HEK293T (cell line): ENCODE measurements around the gene FGGY.

Source experiments
- L3MBTL2 ChIP-seq: fragments of 450-650 bp; conservative IDR thresholded peaks from 2 replicates; pipeline ENCODE4 v1.6.1; 2016; ENCODE audit warnings: mild to moderate bottlenecking
- NFRKB ChIP-seq: fragments of 450-650 bp; IDR thresholded peaks from 2 replicates; pipeline ENCODE4 v1.6.1; 2016; ENCODE audit warnings: mild to moderate bottlenecking, moderate library complexity
- SP1 ChIP-seq: fragments of 450-650 bp; IDR thresholded peaks from 2 replicates; pipeline ENCODE4 v1.6.1; 2017

DNA sequence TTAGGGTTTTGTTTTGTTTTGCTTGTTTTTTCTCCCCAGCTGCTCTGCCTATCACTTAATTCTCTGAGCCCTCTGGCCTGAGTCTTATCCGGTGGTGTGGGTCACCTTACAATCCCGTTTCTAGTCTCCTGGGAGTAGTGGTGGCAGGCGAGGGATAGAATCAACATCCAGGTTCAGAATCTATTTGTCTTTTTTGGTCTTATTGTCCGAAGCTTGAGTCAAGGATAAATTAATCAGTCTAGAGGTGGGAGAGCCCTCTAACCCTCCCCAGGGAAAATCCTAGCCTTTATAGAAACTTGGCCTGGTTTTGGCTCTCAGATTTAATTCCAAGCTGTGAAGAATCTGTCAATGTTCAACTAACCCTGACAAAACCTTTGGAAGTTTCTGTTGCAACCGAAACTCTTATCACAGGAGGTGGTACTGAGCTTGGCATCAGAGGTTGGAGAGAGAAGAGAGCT lies 246.3 kb downstream of the FGGY start:
- TF ChIP-seq NFRKB (no peak), L3MBTL2 (no peak), SP1 (no peak)
